ENCODE data around the gene RALGDS.
A peak's percentile ranks its signal among the peaks of the same experiment; 100 is the strongest.

The RALGDS gene

DNA sequence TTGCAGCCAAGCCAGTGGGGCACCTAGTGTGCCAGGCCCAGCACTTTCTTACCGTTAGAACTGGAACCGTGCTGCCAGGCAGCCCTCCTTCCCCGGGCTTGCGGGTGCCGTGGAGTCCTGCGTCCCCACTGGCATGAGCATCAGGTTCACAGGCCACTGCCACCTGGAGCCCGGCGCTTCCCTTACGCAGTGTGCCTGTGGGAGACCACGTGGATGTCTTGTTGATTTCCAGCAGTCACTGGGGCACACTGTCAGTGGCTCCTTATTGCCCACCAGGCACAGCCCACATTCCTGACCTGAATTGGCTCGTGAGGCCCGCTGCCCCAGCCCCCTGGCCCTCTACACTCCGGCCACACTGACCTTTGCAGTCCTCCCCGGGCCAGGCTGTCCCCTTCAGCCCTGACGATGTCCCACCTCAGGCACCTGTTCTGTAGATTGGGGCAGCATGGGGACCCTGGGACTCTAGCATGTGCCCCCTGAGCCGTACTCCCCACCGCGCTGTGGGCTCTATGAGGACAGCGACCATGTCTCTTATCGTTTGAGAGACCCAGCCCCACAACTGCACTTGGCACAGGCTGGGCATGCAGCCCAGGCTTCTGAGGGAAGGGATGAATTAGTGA lies 69.6 kb downstream of the RALGDS start:
- DNase-seq (ENCODE audit: low spot score) = no peak

DNA sequence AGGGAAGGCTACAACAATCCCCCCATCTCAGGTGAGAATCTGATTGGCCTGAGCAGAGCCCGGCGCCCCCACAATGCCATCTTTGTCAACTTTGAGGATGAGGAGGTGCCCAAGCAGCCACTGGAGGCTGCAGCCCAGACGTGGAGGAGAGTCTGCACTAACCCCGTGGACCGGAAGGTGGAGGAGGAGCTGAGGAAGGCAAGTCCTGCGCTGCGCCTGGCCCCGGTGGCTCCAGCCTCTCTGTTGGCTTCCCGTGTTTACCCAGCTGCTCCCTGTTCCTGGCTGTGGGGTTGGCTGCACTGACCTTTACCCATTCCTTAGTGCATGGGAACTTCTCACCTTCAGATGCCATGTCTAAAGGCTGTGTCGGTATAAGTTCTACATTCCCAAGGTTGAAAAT lies 70.3 kb downstream of the RALGDS start:
- DNase-seq (ENCODE audit: low spot score) = no peak

DNA sequence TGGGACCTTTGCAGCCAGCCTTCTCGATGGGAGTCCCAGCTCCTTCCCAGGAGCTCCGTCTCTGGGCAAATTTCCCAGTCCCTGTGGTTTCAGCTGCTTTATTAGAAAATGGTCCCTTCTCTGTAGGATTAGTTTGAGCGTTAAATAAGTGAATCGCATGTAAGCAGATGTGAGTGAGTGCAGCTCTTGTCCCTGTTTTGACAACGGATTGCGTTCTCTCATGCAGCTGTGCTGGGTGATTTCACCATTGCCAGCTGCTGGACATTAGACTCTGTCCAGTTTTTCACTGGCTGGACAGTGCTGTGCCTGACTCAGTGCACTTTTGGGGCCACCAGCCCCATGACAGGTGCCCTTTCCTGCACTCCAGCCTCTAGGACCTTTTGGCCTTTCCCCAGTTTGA lies 70.9 kb downstream of the RALGDS start:
- DNase-seq (ENCODE audit: low spot score) = no peak

DNA sequence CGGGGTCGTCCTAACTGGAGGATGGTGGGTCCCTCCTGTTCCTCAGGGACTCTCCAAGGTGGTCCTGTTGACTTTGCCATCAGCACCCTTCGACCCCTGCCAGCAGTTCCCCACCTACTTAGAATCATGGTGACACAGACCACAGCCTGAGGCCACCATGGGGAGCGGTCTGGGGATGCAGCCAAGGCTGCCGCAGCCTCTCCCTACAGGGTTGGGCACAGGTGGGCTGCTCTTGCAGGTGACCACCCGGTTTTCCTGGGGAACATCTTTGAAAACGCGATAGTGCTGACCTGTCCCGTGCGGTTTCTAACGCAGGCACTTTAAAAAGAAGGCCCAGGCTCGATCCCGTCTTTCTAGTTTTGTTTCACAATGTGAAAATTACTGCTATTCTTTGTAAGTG lies 72.0 kb downstream of the RALGDS start:
- DNase-seq (ENCODE audit: low spot score) = no peak

DNA sequence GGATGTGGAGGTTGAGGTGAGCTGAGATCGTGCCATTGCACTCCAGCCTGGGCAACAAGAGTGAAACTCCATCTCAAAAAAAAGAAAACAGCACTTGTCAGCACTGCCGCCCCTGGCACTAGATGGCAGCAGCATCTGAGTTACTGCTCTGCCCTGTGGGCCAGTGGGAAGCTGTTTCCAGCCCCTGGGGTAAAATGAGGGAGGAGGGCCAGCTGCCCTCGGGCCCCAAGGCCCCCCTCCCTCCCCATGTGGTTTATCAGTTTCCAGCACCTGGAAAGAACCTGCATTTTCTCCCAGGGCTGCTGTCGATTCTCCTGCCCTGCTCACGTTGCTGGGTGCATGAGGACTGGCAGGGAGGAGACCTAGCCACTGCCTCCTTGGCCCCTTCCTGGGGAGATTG lies 72.4 kb downstream of the RALGDS start:
- peak; percentile 18 for DNase-seq (ENCODE audit: low spot score)
